KMS-11 (cell line): ENCODE data around the gene ATP5PF.

Experiments used
- H2AFZ ChIP-seq: fragments of 200-600 bp; sonication (generic); 2 replicates; pipeline ENCODE4 v1.6.1; 2016; ENCODE audit warnings: antibody characterized with exemption, mixed run types, low read depth
- H3K27ac ChIP-seq: fragments of 200-600 bp; sonication (generic); 2 replicates; pipeline ENCODE4 v1.6.1; 2016; ENCODE audit warnings: mild to moderate bottlenecking, mixed run types
- H3K27me3 ChIP-seq: fragments of 200-600 bp; sonication (generic); 2 replicates; pipeline ENCODE4 v1.6.1; 2017; ENCODE audit warnings: mild to moderate bottlenecking, low read depth, mixed run types, moderate library complexity; ENCODE audit not compliant: insufficient read depth
- H3K36me3 ChIP-seq: fragments of 200-600 bp; sonication (generic); 2 replicates; pipeline ENCODE4 v1.6.1; 2017; ENCODE audit warnings: mild to moderate bottlenecking, mixed run types; ENCODE audit not compliant: insufficient read depth
- H3K4me1 ChIP-seq: fragments of 200-600 bp; sonication (generic); 2 replicates; pipeline ENCODE4 v1.6.1; 2016; ENCODE audit warnings: mild to moderate bottlenecking, low read depth, mixed run types; ENCODE audit not compliant: poor library complexity, severe bottlenecking
- H3K4me2 ChIP-seq: fragments of 200-600 bp; sonication (generic); 2 replicates; pipeline ENCODE4 v1.7.0; 2016; ENCODE audit warnings: mild to moderate bottlenecking, mixed run types
- H3K4me3 ChIP-seq: fragments of 200-600 bp; sonication (generic); IDR thresholded peaks from 2 replicates; pipeline ENCODE4 v1.6.1; 2017; ENCODE audit warnings: low read depth, low read length, mixed read lengths; ENCODE audit not compliant: insufficient read depth
- H3K79me2 ChIP-seq: fragments of 200-600 bp; sonication (generic); 2 replicates; pipeline ENCODE4 v1.6.1; 2016; ENCODE audit warnings: low read depth, mixed run types; ENCODE audit not compliant: insufficient read depth
- H3K9ac ChIP-seq: fragments of 200-600 bp; sonication (generic); 2 replicates; pipeline ENCODE4 v1.6.1; 2016; ENCODE audit warnings: mild to moderate bottlenecking, mixed run types
- H4K20me1 ChIP-seq: fragments of 200-600 bp; sonication (generic); 2 replicates; pipeline ENCODE4 v1.6.1; 2016; ENCODE audit warnings: mild to moderate bottlenecking, mixed run types; ENCODE audit not compliant: insufficient read depth
- TF ChIP-seq, protein P1 (sequence below): fragments of 200-600 bp; sonication (generic); conservative IDR thresholded peaks from 2 replicates; pipeline ENCODE4 v1.6.1; 2017; ENCODE audit warnings: low read depth, mild to moderate bottlenecking, antibody characterized with exemption, low read length, moderate library complexity, mixed read lengths

The ATP5PF gene

GRCh38 chr21:25750085-25750484 is 15.4 kb upstream of the ATP5PF start:
- no peaks in the 10 kb centered on the region for H3K36me3 ChIP-seq
- no peak overlapping the region for H3K9ac ChIP-seq
- no peaks in the 10 kb centered on the region for H4K20me1 ChIP-seq
- H3K79me2 ChIP-seq = no peaks in the 10 kb centered on the region
- no peak overlapping the region for H2AFZ ChIP-seq
- H3K4me2 ChIP-seq = no peak overlapping the region
- H3K4me3 ChIP-seq = no peak overlapping the region
- no peaks in the 10 kb centered on the region for H3K27me3 ChIP-seq
- TF ChIP-seq, protein P1, sequence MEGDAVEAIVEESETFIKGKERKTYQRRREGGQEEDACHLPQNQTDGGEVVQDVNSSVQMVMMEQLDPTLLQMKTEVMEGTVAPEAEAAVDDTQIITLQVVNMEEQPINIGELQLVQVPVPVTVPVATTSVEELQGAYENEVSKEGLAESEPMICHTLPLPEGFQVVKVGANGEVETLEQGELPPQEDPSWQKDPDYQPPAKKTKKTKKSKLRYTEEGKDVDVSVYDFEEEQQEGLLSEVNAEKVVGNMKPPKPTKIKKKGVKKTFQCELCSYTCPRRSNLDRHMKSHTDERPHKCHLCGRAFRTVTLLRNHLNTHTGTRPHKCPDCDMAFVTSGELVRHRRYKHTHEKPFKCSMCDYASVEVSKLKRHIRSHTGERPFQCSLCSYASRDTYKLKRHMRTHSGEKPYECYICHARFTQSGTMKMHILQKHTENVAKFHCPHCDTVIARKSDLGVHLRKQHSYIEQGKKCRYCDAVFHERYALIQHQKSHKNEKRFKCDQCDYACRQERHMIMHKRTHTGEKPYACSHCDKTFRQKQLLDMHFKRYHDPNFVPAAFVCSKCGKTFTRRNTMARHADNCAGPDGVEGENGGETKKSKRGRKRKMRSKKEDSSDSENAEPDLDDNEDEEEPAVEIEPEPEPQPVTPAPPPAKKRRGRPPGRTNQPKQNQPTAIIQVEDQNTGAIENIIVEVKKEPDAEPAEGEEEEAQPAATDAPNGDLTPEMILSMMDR = no peak
- no peak overlapping the region for H3K27ac ChIP-seq
- no peaks in the 10 kb centered on the region for H3K4me1 ChIP-seq

- Histone ChIP-seq H3K27ac (no peak overlapping the region), H3K4me3 (no peak overlapping the region), H3K9ac (no peak overlapping the region), H3K36me3 (no peaks in the 10 kb centered on the region), H3K79me2 (peaks cover 10% of the 10 kb centered on the region; the same call in 1 of the 2 replicates), H3K4me2 (no peak overlapping the region), H3K27me3 (no peaks in the 10 kb centered on the region), H4K20me1 (no peaks in the 10 kb centered on the region), H3K4me1 (no peaks in the 10 kb centered on the region), H2AFZ (no peak overlapping the region)
- TF ChIP-seq, protein P1 = no peak
These were observed 10.2 kb upstream of the ATP5PF start for GRCh38 chr21:25744854-25745253.

DNA sequence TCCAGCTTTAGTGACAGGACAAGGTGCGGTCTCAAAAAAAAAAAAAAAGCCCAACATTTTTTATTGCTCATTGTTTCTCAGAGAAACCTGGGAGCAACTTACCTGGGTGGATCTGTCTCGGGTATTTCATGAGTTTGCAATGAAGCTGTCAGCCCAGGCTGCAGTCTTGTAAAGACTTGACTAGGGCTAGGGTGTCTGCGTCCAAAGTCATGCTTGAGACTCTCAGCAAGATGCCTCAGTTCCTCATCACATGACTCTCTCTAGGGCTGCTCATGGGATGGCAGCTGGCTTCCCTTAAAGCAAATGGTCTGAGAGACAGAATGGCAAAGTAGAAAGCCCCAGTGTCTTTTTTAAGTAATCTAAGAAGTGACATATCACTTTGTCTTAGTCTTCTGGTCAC is 8.2 kb upstream of the ATP5PF start:
- no peak overlapping the region for H3K9ac ChIP-seq
- no peaks in the 10 kb centered on the region for H3K36me3 ChIP-seq
- H3K4me3 ChIP-seq = no peak overlapping the region
- peaks cover 28% of the 10 kb centered on the region; the same call in 1 of the 2 replicates for H3K79me2 ChIP-seq
- H3K4me1 ChIP-seq = peaks cover 7% of the 10 kb centered on the region
- no peak overlapping the region for H3K4me2 ChIP-seq
- H4K20me1 ChIP-seq = no peaks in the 10 kb centered on the region
- H3K27ac ChIP-seq = no peak overlapping the region
- TF ChIP-seq, protein P1 = no peak
- no peak overlapping the region for H2AFZ ChIP-seq
- no peaks in the 10 kb centered on the region for H3K27me3 ChIP-seq

DNA sequence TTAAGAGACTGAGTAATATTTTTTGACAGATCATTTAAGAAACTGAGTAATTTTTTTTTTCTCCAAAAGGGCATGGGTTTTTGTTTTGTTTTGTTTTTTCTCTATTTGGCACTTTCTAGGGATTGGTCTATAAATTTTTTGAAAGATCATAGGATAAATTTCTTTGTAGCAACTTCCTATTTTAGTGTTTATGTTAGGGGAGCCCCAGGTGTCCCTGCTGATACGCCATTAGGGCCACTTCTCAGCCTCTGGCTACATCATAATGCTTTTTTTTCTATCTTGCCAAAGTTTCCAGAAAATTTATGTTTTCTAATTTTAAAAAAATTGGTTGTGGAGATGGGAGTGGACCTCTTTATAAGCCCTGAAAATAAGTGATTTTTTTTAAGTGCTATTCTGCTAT is 2.7 kb upstream of the ATP5PF start:
- no peak overlapping the region for H3K27ac ChIP-seq
- H4K20me1 ChIP-seq = no peaks in the 10 kb centered on the region; the same call in 1 of the 2 replicates
- no peak overlapping the region for H2AFZ ChIP-seq
- H3K4me1 ChIP-seq = peaks cover 23% of the 10 kb centered on the region
- H3K9ac ChIP-seq = no peak overlapping the region
- H3K27me3 ChIP-seq = no peaks in the 10 kb centered on the region
- no peak overlapping the region; the same call in 1 of the 2 replicates for H3K4me2 ChIP-seq
- TF ChIP-seq, protein P1 = no peak
- H3K36me3 ChIP-seq = no peaks in the 10 kb centered on the region
- peaks cover 70% of the 10 kb centered on the region for H3K79me2 ChIP-seq
- no peak overlapping the region for H3K4me3 ChIP-seq
